C4-2B (cell line): ENCODE results near the gene B3GAT1.

Experiments used
- H3K27ac ChIP-seq: fragments of 450-650 bp; 2 replicates; pipeline ENCODE4 v1.5.1; 2017
- ZFX ChIP-seq: fragments of 450-650 bp; IDR thresholded peaks from 2 replicates; pipeline ENCODE4 v1.6.1; 2017
- TF ChIP-seq, protein P1 (sequence below): fragments of 450-650 bp; conservative IDR thresholded peaks from 2 replicates; pipeline ENCODE4 v1.5.1; 2017; ENCODE audit warnings: mild to moderate bottlenecking

The B3GAT1 gene

DNA sequence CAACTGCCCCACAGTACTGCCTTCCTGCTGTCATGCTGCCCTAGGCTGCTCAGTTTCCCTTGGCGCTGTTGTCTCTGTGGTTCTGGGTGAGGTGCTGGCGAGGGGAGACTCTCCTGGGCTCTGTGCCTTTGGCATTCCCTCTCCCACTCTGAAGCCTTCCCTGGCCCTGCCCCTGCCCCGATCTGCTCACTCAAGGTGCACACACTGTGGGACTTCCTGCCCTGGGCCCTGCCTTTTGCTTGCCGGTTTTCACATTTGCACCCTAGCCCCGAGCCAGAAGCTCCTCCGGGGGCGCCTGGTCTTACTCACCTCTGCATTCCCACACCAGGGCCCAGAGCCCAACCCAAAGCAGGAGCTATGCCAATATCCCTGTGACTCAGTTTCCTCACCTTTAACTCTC is 12.0 kb downstream of the B3GAT1 start:
- no peak overlapping the region for H3K27ac ChIP-seq
- no peak for TF ChIP-seq ZFX
- TF ChIP-seq, protein P1, sequence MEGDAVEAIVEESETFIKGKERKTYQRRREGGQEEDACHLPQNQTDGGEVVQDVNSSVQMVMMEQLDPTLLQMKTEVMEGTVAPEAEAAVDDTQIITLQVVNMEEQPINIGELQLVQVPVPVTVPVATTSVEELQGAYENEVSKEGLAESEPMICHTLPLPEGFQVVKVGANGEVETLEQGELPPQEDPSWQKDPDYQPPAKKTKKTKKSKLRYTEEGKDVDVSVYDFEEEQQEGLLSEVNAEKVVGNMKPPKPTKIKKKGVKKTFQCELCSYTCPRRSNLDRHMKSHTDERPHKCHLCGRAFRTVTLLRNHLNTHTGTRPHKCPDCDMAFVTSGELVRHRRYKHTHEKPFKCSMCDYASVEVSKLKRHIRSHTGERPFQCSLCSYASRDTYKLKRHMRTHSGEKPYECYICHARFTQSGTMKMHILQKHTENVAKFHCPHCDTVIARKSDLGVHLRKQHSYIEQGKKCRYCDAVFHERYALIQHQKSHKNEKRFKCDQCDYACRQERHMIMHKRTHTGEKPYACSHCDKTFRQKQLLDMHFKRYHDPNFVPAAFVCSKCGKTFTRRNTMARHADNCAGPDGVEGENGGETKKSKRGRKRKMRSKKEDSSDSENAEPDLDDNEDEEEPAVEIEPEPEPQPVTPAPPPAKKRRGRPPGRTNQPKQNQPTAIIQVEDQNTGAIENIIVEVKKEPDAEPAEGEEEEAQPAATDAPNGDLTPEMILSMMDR = no peak

DNA sequence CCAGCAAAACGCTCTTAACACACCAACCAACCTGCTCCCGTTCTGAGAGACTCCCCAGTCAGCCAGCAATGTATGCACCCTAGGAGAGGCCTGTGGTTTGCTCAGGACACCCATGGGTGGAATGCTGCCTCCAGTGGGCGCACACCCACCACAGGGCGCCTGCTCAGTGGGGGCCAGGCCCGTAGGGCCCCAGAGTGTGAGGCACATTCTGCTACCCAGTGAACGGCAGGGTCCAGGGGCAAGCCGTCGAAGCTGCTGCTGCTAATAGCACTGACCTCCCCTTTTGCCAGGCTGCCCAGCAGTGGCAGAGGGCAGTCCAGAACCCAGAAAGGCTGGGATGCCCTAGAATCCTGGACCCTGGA is 12.8 kb downstream of the B3GAT1 start:
- TF ChIP-seq, protein P1 = no peak
- TF ChIP-seq ZFX = no peak
- no peak overlapping the region for H3K27ac ChIP-seq

DNA sequence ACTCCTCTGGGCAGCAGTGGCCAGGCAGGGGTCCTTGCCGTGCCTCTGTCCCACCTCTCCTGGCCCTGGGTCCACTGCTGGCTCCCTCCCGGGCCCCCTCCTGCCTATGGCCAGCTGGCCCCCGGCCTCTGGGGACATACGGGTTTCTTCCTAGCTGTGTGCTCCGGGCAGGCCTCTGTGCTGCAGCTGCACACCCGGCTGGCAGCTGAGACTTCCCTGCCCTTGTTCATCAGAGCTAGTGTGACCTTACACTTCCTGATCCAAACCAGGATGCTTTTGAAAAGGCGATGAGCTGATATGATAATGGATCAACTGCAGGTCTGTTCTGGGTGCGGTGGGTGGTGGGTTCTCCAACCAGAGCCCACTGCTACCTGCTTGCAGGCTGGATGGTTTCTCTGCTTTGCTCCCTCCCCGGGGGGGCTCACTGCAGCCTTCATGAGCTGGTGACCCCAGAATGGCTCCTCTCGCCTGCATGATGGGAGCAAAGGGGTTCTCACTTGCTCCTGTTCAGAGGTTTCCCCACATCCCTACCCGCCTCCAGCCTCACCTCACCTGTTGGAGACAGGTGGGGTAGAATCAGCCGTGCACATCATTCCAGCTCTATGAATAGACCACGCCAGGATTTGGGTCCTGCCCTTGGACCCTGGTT is 13.3 kb downstream of the B3GAT1 start:
- no peak for TF ChIP-seq ZFX
- TF ChIP-seq, protein P1 = no peak
- H3K27ac ChIP-seq = peak overlapping the region; percentile 6

DNA sequence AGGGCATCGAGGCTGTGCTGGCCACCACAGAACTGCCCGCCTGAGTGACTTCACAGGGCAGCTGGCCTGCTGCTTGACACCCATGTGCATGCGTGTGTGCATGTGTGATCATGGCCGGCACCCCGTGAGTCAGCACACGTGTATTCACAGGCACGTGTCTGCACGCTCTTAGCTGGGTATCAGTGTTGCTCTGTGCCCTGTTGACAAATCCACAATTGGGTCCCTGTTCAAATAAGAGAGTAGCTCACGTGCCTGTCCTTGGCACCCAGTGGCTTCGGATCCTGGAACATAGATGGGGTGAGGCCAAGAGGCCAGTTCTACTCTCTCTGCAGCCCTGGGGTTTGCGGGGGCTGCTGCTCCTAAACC is 14.0 kb downstream of the B3GAT1 start:
- TF ChIP-seq, protein P1 = no peak
- no peak for TF ChIP-seq ZFX
- peak overlapping the region; percentile 6 for H3K27ac ChIP-seq

DNA sequence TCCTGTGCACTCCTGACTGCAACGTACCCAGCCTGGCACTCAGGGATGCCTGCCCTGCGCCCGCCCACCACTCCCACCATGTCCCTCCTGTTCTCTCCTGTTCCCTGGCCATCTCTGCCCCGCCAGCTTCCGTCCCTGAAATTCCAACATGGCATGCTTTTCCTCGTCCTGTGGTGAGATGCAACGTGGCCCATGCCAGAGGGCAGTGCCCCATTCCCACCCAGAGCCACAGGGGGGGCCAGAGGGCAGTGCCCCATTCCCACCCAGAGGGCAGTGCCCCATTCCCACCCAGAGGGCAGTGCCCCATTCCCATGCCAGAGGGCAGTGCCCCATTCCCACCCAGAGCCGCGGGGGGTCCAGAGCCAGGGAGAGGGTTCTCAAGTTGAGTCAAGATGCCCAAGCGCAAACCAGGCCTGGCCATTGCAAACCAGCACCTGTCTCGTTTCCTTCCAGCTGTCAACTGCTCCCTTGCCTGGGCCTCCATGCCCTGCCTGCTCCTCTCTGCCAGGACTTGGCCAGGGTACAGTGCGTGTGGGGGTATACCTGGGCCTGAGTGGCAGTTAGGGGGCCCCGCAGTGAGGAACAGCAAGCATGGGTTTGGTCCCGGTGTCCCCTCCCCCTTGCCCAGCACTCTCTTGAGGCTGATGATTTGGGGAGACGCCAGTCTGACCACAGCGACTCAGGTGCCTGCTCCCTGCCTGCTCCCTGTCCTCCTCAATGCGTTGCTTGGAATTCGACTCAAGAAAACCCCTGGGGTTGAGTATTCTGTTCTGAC is 14.6 kb downstream of the B3GAT1 start:
- H3K27ac ChIP-seq = peak overlapping the region; percentile 6
- no peak for TF ChIP-seq ZFX
- TF ChIP-seq, protein P1 = no peak

DNA sequence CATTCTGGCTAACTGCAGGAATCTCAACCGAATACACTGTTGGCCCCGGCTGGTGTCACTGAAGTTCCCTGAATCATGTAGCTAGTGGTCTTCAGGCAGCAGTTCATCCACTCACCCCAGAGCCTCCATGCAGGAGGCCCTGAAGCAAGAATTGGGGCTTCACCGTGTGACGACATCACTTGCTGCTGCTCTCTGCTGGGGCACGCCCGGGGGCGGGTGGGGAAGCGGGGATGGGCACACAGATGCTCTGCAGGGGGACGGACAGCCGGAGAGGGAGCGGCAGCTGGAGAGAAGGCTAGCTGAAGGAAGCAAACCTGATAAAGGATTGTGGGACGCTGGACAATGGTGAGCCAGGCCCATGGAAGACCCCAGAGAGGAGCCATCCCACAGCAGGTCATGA is 17.0 kb downstream of the B3GAT1 start:
- TF ChIP-seq, protein P1 = no peak
- no peak for TF ChIP-seq ZFX
- no peak overlapping the region for H3K27ac ChIP-seq

DNA sequence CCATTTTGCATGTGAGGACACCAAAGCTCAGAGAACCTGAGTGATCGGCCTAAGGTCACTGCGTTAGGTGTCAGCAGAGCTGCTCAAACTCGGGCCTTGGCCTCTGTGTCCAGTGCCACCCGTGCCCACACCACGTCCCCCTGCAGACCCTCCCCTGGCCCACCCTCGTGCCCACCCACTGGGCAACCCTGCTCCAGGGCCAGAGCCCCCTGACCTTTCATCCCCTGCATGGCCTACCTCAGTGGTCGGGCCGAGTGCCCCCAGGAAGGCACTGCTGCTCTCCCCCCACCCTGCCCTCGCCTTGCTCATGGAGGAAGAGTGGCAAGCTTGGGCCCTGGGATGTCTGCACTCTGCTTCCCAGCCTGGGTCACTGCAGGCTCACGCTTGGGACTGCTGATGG is 17.7 kb downstream of the B3GAT1 start:
- no peak overlapping the region for H3K27ac ChIP-seq
- TF ChIP-seq, protein P1 = no peak
- no peak for TF ChIP-seq ZFX
